Measurements from ENCODE around the gene COL24A1.
"Not testable (repeated sequence)": the region's sequence is repeated elsewhere in the genome, so short reads cannot be mapped to it uniquely, and the experiment has no call there.

COL24A1 gene

GRCh38 chr1:85756864-85757263 lies 399.7 kb downstream of the COL24A1 start:
- DNase-seq (ENCODE audit: extremely low read depth, low read depth), result no peak
- TF ChIP-seq, protein P1, sequence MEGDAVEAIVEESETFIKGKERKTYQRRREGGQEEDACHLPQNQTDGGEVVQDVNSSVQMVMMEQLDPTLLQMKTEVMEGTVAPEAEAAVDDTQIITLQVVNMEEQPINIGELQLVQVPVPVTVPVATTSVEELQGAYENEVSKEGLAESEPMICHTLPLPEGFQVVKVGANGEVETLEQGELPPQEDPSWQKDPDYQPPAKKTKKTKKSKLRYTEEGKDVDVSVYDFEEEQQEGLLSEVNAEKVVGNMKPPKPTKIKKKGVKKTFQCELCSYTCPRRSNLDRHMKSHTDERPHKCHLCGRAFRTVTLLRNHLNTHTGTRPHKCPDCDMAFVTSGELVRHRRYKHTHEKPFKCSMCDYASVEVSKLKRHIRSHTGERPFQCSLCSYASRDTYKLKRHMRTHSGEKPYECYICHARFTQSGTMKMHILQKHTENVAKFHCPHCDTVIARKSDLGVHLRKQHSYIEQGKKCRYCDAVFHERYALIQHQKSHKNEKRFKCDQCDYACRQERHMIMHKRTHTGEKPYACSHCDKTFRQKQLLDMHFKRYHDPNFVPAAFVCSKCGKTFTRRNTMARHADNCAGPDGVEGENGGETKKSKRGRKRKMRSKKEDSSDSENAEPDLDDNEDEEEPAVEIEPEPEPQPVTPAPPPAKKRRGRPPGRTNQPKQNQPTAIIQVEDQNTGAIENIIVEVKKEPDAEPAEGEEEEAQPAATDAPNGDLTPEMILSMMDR (IDR thresholded peaks at IDR 0.05; ENCODE audit: low read depth, low read length), result no peak

GRCh38 chr1:85748120-85748519 lies 408.5 kb downstream of the COL24A1 start:
- DNase-seq (ENCODE audit: extremely low read depth, low read depth), result no peak

DNA sequence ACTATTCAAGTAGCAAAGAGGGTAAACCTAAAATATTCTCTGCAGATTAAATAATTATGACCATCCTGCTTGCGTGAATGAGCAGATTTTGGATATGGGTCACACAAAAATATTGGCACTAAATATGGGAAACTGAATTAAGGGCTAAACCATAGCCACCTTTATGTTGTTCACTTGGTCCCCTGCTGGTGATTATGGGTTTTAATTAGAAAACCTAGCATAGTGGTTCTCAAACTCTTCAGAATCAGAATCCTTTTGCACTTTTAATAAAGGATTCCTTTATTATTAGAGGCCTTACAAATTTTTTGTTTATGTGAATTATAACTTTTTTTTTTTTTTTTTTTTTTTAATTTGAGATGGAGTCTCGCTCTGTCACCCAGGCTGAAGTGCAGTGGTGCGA lies 409.8 kb downstream of the COL24A1 start:
- DNase-seq (ENCODE audit: extremely low read depth, low read depth), result no peak
- TF ChIP-seq, protein P1 (IDR thresholded peaks at IDR 0.05; ENCODE audit: low read depth, low read length), result no peak

More at GRCh38 chr1:85748120-85748519, 408.5 kb downstream of the COL24A1 start:
- TF ChIP-seq, protein P1 (IDR thresholded peaks at IDR 0.05; ENCODE audit: low read depth, low read length), result no peak

DNA sequence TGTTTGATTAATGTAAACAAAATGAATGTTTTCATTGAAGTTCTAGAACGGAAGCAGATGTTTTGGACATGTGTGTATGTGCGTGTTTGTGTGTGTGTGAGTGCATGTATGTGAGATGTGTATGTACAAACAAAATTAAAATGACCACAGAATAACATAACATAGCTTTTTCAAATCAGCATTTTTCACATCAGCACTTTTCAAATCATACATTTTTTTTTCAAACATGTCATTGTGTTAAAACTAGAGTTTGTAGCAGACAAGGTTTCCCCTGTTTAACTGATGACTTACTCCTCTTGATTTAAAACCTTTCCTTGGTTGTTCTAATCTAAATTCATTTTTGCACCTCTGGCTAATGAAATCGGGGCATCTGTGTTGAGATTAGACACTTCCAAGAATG lies 412.8 kb downstream of the COL24A1 start:
- no peak for DNase-seq (ENCODE audit: extremely low read depth, low read depth)
- TF ChIP-seq, protein P1 (IDR thresholded peaks at IDR 0.05; ENCODE audit: low read depth, low read length), result no peak

DNA sequence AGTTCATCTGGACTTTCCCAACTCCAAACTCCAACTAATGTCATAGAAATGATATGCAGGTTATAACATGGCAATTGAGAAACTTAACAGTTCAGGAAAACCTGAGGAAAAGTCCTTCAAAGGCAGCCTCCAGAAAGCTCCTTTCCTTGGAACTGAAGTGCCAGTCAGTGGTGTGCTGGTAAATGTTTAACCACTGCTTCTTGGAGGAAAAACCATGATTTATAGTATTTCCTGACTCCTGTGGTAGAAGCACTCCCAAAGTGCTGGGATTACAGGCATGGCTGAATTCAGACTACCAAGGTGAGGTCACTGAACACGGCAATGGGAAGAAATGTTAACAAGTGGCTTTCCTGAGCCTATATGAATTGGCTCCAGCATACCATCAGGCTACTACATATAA lies 421.6 kb downstream of the COL24A1 start:
- TF ChIP-seq, protein P1 (IDR thresholded peaks at IDR 0.05; ENCODE audit: low read depth, low read length), result no peak
- DNase-seq (ENCODE audit: extremely low read depth, low read depth), result no peak

DNA sequence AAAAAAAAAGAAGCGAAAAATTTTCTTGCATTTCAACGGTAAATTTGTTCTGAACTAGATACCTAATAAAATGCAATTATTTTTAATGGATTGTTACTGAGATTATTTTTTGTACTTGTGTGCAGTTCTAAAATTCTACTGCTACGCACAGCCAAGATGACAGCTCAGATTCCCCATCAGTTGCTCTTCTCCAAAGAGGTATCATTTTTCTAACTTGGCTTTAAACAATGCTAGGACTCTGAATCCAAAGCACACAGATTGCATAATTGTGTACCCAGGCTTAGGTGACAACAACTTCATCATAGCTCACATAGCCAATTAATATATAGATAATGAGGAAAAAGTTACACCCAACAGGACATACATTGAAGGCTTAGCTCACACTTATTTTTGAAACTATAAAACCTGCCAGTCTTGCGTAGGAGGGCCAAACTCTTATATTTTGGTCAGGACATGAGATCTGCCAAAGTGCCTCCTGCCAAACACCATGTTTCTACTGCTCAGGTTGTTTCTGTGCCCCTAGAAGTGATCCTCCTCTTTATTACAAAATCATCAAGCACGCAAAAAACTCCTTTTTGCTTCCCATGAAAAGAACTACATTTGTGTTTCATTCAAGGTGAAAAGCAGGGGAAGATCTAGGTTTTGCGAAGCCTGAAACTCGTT lies 437.8 kb downstream of the COL24A1 start:
- TF ChIP-seq, protein P1 (IDR thresholded peaks at IDR 0.05; ENCODE audit: low read depth, low read length), result no peak
- DNase-seq (ENCODE audit: extremely low read depth, low read depth), result no peak

DNA sequence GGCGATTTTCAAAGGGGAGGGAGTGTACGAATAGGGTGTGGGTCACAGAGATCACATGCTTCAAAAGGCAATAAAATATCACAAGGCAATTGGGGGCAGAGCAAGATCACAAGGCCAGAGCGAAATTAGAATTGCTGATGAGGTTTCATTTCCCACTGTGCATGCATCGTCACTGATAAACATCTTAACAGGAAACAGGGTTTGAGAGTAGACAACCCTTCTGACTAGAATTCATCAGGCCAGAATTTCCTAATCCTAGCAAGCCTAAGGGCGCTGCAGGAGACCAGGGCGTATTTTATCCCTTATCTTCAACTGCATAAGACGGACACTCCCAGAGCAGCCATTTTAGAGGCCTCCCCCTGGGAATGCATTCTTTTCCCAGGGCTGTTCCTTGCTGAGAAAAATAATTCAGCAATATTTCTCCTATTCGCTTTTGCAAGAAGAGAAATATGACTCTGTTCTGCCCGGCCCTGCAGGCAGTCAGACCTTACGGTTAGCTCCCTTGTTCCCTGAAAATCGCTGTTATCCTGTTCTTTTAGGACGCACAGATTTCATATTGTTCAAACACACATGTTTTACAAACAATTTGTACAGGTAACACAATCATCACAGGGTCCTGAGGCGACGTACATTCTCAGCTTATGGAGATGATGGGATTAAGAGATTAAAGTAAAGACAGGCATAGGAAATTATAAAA lies 442.0 kb downstream of the COL24A1 start:
- not testable (repeated sequence) for DNase-seq (ENCODE audit: extremely low read depth, low read depth)

Measured in AG09319 (cell line).